Fibroblast of mammary gland (primary cell): ENCODE measurements around the gene TLL2.

Experiments
- DNase-seq: peaks from one replicate; pipeline ENCODE4 v3.0.0-alpha.2; 2010; ENCODE audit warnings: low read depth
- H3K4me3 ChIP-seq: 2 replicates; pipeline ENCODE4 v1.5.1; 2011; ENCODE audit warnings: low read depth, mild to moderate bottlenecking, low read length, moderate library complexity; ENCODE audit not compliant: control insufficient read depth
- CTCF ChIP-seq: conservative IDR thresholded peaks from 2 replicates; pipeline ENCODE4 v1.5.1; 2011; ENCODE audit warnings: low read depth, low read length, inconsistent platforms; ENCODE audit not compliant: control insufficient read depth, insufficient read depth

Gene TLL2

GRCh38 chr10:96338279-96338925 is 175.3 kb downstream of the TLL2 start:
- H3K4me3 ChIP-seq = no peak overlapping the region
- no peak for TF ChIP-seq CTCF
- no peak for DNase-seq

- H3K4me3 ChIP-seq = no peak overlapping the region
- no peak for DNase-seq
- TF ChIP-seq CTCF = no peak
These were observed 176.6 kb downstream of the TLL2 start for GRCh38 chr10:96337106-96337505.

GRCh38 chr10:96334616-96335526 is 178.9 kb downstream of the TLL2 start:
- DNase-seq = peak; percentile 42
- no peak overlapping the region for H3K4me3 ChIP-seq
- peak; percentile 79 for TF ChIP-seq CTCF

GRCh38 chr10:96333101-96333500 is 180.6 kb downstream of the TLL2 start:
- no peak for DNase-seq
- H3K4me3 ChIP-seq = no peak overlapping the region
- TF ChIP-seq CTCF = no peak

- no peak for DNase-seq
- H3K4me3 ChIP-seq = no peak overlapping the region
- TF ChIP-seq CTCF = no peak
These were observed 186.3 kb downstream of the TLL2 start for GRCh38 chr10:96327462-96327861.

GRCh38 chr10:96325719-96326373 is 187.9 kb downstream of the TLL2 start:
- no peak for DNase-seq
- TF ChIP-seq CTCF = no peak
- no peak overlapping the region for H3K4me3 ChIP-seq
